Mesenchymal stem cell (in vitro differentiated cells and primary cell): ENCODE data around the gene PFN2. TPM values are rescaled to one million over a fixed set of nuclear protein-coding genes. Genes with fewer than 3 reads are reported as not detected.

Experiments
- DNase-seq: peaks from one replicate; pipeline ENCODE4 v3.0.0-alpha.2; 2013
- H2AFZ ChIP-seq: one replicate; pipeline ENCODE4 v1.6.1; 2013; ENCODE audit warnings: low read depth, mild to moderate bottlenecking, control low read depth, inconsistent platforms, low read length, moderate library complexity
- H2AK5ac ChIP-seq: 2 replicates; pipeline ENCODE4 v1.6.1; 2013; ENCODE audit warnings: low read length, moderate library complexity, mild to moderate bottlenecking, inconsistent platforms; ENCODE audit not compliant: severe bottlenecking
- H2BK120ac ChIP-seq: one replicate; pipeline ENCODE4 v1.6.1; 2013; ENCODE audit warnings: low read depth, mild to moderate bottlenecking, inconsistent platforms, low read length, moderate library complexity
- H2BK12ac ChIP-seq, 2 experiments: one replicate each; pipeline ENCODE4 v1.6.1; 2013; ENCODE audit warnings: inconsistent platforms in 2 of 2, low read length in 2 of 2, mild to moderate bottlenecking in 2 of 2, moderate library complexity in 2 of 2, control low read depth in 1 of 2
- H2BK15ac ChIP-seq: one replicate; pipeline ENCODE4 v1.6.1; 2013; ENCODE audit warnings: mild to moderate bottlenecking, low read depth, inconsistent platforms; ENCODE audit not compliant: poor library complexity, severe bottlenecking
- H2BK5ac ChIP-seq: 2 replicates; pipeline ENCODE4 v1.6.1; 2013; ENCODE audit warnings: low read depth, mild to moderate bottlenecking, low read length, control low read depth, inconsistent platforms; ENCODE audit not compliant: poor library complexity, severe bottlenecking
- H3K14ac ChIP-seq, 2 experiments: one replicate each; pipeline ENCODE4 v1.6.1; 2013; ENCODE audit warnings: inconsistent platforms in 2 of 2, low read length in 2 of 2, control low read depth in 1 of 2, mild to moderate bottlenecking in 1 of 2, moderate library complexity in 1 of 2
- H3K18ac ChIP-seq, 2 experiments: one replicate each; pipeline ENCODE4 v1.6.1; 2013; ENCODE audit warnings: inconsistent platforms in 2 of 2, low read length in 2 of 2, control low read depth in 1 of 2, low read depth in 1 of 2, mild to moderate bottlenecking in 1 of 2
- H3K23ac ChIP-seq, 2 experiments: one replicate each; pipeline ENCODE4 v1.6.1; 2013; ENCODE audit warnings: inconsistent platforms in 2 of 2, low read length in 2 of 2, mild to moderate bottlenecking in 2 of 2, moderate library complexity in 2 of 2, control low read depth in 1 of 2
- H3K27ac ChIP-seq: 2 replicates; pipeline ENCODE4 v1.5.1; 2013; ENCODE audit warnings: mild to moderate bottlenecking, moderate library complexity, low read length, control low read depth, inconsistent platforms; ENCODE audit not compliant: poor library complexity, severe bottlenecking
- H3K27me3 ChIP-seq, 2 experiments: 2 replicates each; pipeline versions ENCODE4 v1.6.1 to v1.7.0; 2013; ENCODE audit warnings: low read length in 2 of 2, mild to moderate bottlenecking in 2 of 2, moderate library complexity in 2 of 2, control low read depth in 1 of 2, inconsistent platforms in 1 of 2; ENCODE audit not compliant: control insufficient read depth in 1 of 2, insufficient read depth in 1 of 2
- H3K36me3 ChIP-seq, 2 experiments: 2 replicates each; pipeline versions ENCODE4 v1.6.1 to v1.7.0; 2013; ENCODE audit warnings: low read length in 2 of 2, control low read depth in 1 of 2, inconsistent platforms in 1 of 2, low read depth in 1 of 2, mild to moderate bottlenecking in 1 of 2; ENCODE audit not compliant: insufficient read depth in 2 of 2, control insufficient read depth in 1 of 2
- H3K4ac ChIP-seq, 2 experiments: one replicate each; pipeline ENCODE4 v1.6.1; 2013; ENCODE audit warnings: inconsistent platforms in 2 of 2, low read length in 2 of 2, mild to moderate bottlenecking in 2 of 2, moderate library complexity in 2 of 2, control low read depth in 1 of 2, low read depth in 1 of 2
- H3K4me1 ChIP-seq: 2 replicates; pipeline ENCODE4 v1.6.1; 2013; ENCODE audit warnings: low read depth, low read length, control low read depth; ENCODE audit not compliant: control insufficient read depth, insufficient read depth
- H3K4me2 ChIP-seq: 2 replicates; pipeline ENCODE4 v1.6.1; 2013; ENCODE audit warnings: low read length, mild to moderate bottlenecking, inconsistent platforms; ENCODE audit not compliant: poor library complexity, severe bottlenecking
- H3K4me3 ChIP-seq, 2 experiments: 2 replicates each; pipeline versions ENCODE4 v1.5.1 to v1.7.0; 2013; ENCODE audit warnings: low read length in 2 of 2, mild to moderate bottlenecking in 2 of 2, control low read depth in 1 of 2, low read depth in 1 of 2; ENCODE audit not compliant: insufficient read depth in 1 of 2
- H3K79me1 ChIP-seq: replicated peaks from 2 replicates; pipeline ENCODE4 v1.6.1; 2013; ENCODE audit warnings: mild to moderate bottlenecking, control low read depth, low read length, inconsistent platforms; ENCODE audit not compliant: poor library complexity, severe bottlenecking
- H3K9ac ChIP-seq: 2 replicates; pipeline ENCODE4 v1.7.0; 2013; ENCODE audit warnings: mild to moderate bottlenecking, low read length, moderate library complexity
- H3K9me3 ChIP-seq: 2 replicates; pipeline ENCODE4 v1.7.0; 2013; ENCODE audit warnings: mild to moderate bottlenecking, low read length; ENCODE audit not compliant: control insufficient read depth
- H4K8ac ChIP-seq: one replicate; pipeline ENCODE4 v1.6.1; 2013; ENCODE audit warnings: inconsistent platforms, mild to moderate bottlenecking, low read length, moderate library complexity
- H4K91ac ChIP-seq: one replicate; pipeline ENCODE4 v1.6.1; 2013; ENCODE audit warnings: mild to moderate bottlenecking, low read length, inconsistent platforms
- WGBS: methylation state at CpG from one replicate; pipeline ENCODE4 v1.1.7; 2013; ENCODE audit warnings: mixed read lengths; 5-methylcytosine and 5-hydroxymethylcytosine counted together
- polyA plus RNA-seq, 2 experiments: library from polyadenylated mRNA; stranded (reverse); fragments of 200-250 nt; gene quantifications; one replicate each; pipeline ENCODE4 v1.2.3, GENCODE V29; 2013

The PFN2 gene, protein sequence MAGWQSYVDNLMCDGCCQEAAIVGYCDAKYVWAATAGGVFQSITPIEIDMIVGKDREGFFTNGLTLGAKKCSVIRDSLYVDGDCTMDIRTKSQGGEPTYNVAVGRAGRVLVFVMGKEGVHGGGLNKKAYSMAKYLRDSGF
- polyA plus RNA-seq (2013, experiment 1 of 2): 155 TPM
- 176 TPM for polyA plus RNA-seq (2013, experiment 2 of 2)

- peak within 1 kb of the TSS; percentile 97 to 100 for H3K4ac ChIP-seq
Observed at GRCh38 chr3:149970716-149971402, at the start of gene PFN2. Gene PFN2 (minus strand): TSS chr3:149970895. CDS start chr3:149970856, 39 bp downstream.

DNA sequence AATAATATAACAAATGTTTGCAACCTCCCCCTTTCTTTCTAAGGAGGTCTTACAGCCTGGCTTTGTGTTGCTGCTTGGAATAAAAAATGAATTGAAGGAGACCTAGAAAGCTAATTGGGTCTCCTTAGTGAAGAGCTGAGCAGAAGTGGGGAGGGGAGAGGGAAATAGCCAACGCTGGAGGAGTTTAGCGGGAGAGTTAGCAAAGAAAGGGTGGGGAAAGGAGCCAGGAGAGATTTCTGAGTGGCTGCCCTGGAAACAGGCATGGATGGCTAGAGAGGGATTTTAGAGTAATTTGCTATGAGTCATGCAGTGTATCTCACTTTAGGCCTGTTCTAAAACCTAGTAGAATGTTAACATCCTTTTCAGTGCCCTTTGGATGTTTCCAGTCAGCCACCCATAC, 45.2 kb upstream of the PFN2 start:
- Histone ChIP-seq H3K23ac (no peak overlapping the region), H3K27me3 (no peaks in the 10 kb centered on the region), H3K4me3 (no peak overlapping the region), H2AFZ (no peak overlapping the region), H3K36me3 (no peaks in the 10 kb centered on the region), H2BK120ac (no peak overlapping the region), H3K79me1 (no peaks in the 10 kb centered on the region), H3K4me2 (no peak overlapping the region), H3K9ac (no peak overlapping the region), H2BK5ac (no peak overlapping the region), H2BK15ac (no peak overlapping the region), H3K18ac (no peak overlapping the region), H3K4me1 (peaks cover 1% of the 10 kb centered on the region), H4K8ac (no peak overlapping the region), H4K91ac (no peak overlapping the region), H3K27ac (no peak overlapping the region), H3K9me3 (no peaks in the 10 kb centered on the region), H3K14ac (no peak overlapping the region), H2BK12ac (no peak overlapping the region), H2AK5ac (no peak overlapping the region), H3K4ac (no peak overlapping the region)
- WGBS: 66% methylated on average over 2 of the region's 2 CpGs
- no peak for DNase-seq

More at GRCh38 chr3:149970716-149971402, at the start of gene PFN2:
- peak within 1 kb of the TSS; percentile 21 to 96 for H2BK12ac ChIP-seq
- H3K18ac ChIP-seq: peak within 1 kb of the TSS; percentile 100
- H2BK120ac ChIP-seq: peak within 1 kb of the TSS; percentile 95
- H2AFZ ChIP-seq: peak within 1 kb of the TSS; percentile 85
- H3K14ac ChIP-seq: peak within 1 kb of the TSS in 1 of 2 experiments; percentile 97
- peak within 1 kb of the TSS; percentile 90 to 98 for H3K4me3 ChIP-seq
- H3K4me1 ChIP-seq: peaks cover 1% of the 10 kb centered on the region
- peak within 1 kb of the TSS; percentile 95 for H2BK5ac ChIP-seq
- peak within 1 kb of the TSS in 1 of 2 experiments; percentile 100 for H3K23ac ChIP-seq
- peak within 1 kb of the TSS; percentile 62 for H2AK5ac ChIP-seq
- peaks cover 0 to 17% of the 10 kb centered on the region in 2 experiments for H3K36me3 ChIP-seq
- H3K4me2 ChIP-seq: peak within 1 kb of the TSS; percentile 77
- no peaks in the 10 kb centered on the region for H3K79me1 ChIP-seq
- peak within 1 kb of the TSS; percentile 96 for H3K27ac ChIP-seq
- WGBS: under 1% methylated on average over 64 of the region's 102 CpGs
- peak within 1 kb of the TSS; percentile 96 for H2BK15ac ChIP-seq
- H4K8ac ChIP-seq: peak within 1 kb of the TSS; percentile 97
- H3K9me3 ChIP-seq: no peaks in the 10 kb centered on the region
- peak; percentile 81 for DNase-seq
- H4K91ac ChIP-seq: peak within 1 kb of the TSS; percentile 90
- H3K27me3 ChIP-seq: no peaks in the 10 kb centered on the region
- peak within 1 kb of the TSS; percentile 98 for H3K9ac ChIP-seq

- no peak overlapping the region for H4K8ac ChIP-seq
- H2BK5ac ChIP-seq: no peak overlapping the region
- no peaks in the 10 kb centered on the region for H3K27me3 ChIP-seq
- no peak overlapping the region for H2BK120ac ChIP-seq
- H3K18ac ChIP-seq: no peak overlapping the region
- no peak overlapping the region for H2AFZ ChIP-seq
- H3K9me3 ChIP-seq: no peaks in the 10 kb centered on the region
- no peak overlapping the region for H3K23ac ChIP-seq
- H3K9ac ChIP-seq: no peak overlapping the region
- H2BK15ac ChIP-seq: no peak overlapping the region
- no peak overlapping the region for H3K4ac ChIP-seq
- H3K79me1 ChIP-seq: no peaks in the 10 kb centered on the region
- H3K14ac ChIP-seq: no peak overlapping the region
- no peak overlapping the region for H2AK5ac ChIP-seq
- no peaks in the 10 kb centered on the region for H3K4me1 ChIP-seq
- no peak overlapping the region for H3K27ac ChIP-seq
- H3K4me2 ChIP-seq: no peak overlapping the region
- no peaks in the 10 kb centered on the region for H3K36me3 ChIP-seq
- DNase-seq: no peak
- no peak overlapping the region for H2BK12ac ChIP-seq
- H3K4me3 ChIP-seq: no peak overlapping the region
- no peak overlapping the region for H4K91ac ChIP-seq
Observed at GRCh38 chr3:150014782-150015181, 44.1 kb upstream of the PFN2 start.

DNA sequence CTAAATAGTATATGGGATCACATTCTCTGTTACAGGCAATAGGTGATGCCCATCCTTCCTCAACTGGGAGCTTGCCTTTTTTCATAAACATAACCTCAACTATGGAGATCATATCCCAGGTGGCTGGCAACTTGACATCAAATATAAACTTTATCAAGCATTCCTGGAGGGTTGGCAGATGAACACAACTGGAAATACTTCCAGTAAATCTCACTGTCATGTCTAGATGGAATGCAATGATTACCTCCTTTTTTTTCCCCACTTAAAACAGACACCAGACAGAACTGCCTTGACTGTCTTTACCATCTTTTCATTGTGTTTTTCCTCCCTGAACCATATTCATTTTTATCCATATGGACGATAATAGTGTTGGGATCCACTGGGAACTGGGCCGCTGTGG, 43.1 kb upstream of the PFN2 start:
- no peaks in the 10 kb centered on the region for H3K9me3 ChIP-seq
- H3K18ac ChIP-seq: no peak overlapping the region
- H3K36me3 ChIP-seq: no peaks in the 10 kb centered on the region
- no peaks in the 10 kb centered on the region for H3K79me1 ChIP-seq
- H2BK120ac ChIP-seq: no peak overlapping the region
- no peak overlapping the region for H3K4ac ChIP-seq
- H3K27me3 ChIP-seq: no peaks in the 10 kb centered on the region
- no peak overlapping the region for H3K14ac ChIP-seq
- no peak overlapping the region for H4K8ac ChIP-seq
- H4K91ac ChIP-seq: no peak overlapping the region
- no peak overlapping the region for H3K23ac ChIP-seq
- H3K9ac ChIP-seq: no peak overlapping the region
- no peaks in the 10 kb centered on the region for H3K4me1 ChIP-seq
- no peak overlapping the region for H2AFZ ChIP-seq
- no peak overlapping the region for H2BK15ac ChIP-seq
- no peak overlapping the region for H2BK12ac ChIP-seq
- WGBS: 96% methylated on average over 2 of the region's 2 CpGs
- no peak overlapping the region for H3K4me2 ChIP-seq
- no peak for DNase-seq
- H3K4me3 ChIP-seq: no peak overlapping the region
- no peak overlapping the region for H3K27ac ChIP-seq
- H2BK5ac ChIP-seq: no peak overlapping the region
- H2AK5ac ChIP-seq: no peak overlapping the region
